Stimulated activated CD8-positive, alpha-beta memory T cell treated with anti-CD3 and anti-CD28 coated beads, Interleukin-2, amount 100 ng/mL, for 1 hour (primary cell): ENCODE measurements around the gene GID8.

Source experiments
- DNase-seq, 2 donors: peaks; one replicate each; pipeline ENCODE4 v3.0.0-alpha.2; 2020; ENCODE audit warnings: low read depth in 2 of 2

GID8 gene

GRCh38 chr20:62902926-62903615, 34.9 kb upstream of the GID8 start:
- no peak for DNase-seq

DNA sequence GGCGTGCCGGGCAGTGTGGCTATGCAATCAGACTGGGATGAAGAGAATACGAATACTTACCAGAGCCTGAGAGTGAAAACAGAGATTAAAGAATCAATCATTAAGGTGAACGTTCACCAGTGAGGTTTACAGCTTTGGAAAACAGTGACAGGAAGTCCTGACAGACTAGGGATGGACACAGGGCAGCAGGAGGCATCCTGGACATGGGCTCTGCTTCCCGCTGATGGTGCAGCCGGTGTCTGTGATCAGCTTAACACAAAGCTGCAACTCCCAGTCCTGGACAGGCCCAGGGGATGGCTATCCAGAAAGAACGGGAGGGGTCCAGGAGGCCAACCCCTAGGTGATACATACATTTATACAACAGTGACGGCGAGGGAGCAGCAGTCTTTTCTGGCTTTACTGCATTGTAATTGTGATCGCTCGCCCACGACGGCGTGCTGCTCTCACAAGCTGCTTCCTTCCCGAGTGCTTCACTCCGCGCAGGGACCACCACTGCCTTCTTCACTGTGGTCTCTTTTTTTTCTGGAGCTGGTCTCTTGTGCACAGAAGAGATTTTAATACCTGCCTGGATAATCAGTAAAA, 32.3 kb upstream of the GID8 start:
- no peak for DNase-seq

DNA sequence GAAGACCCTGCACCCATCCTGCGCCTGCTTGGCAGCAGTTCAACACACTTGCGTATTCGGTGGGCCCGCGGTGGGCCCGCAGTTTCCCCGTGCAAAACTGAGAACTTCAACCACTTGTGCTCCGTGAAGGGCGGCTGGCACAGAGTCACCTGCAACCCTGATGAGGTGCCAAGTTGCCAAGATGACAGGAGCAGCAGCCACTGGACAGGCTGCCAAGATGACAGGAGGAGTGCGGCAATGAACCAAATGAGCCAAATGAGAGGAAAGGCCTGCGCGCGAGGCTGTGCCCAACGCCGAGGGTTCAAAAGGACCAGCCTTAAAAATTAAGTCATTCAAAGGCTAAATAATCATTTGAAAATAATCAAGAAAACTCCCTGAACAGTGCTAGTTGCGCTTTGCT, 31.7 kb upstream of the GID8 start:
- no peak for DNase-seq

GRCh38 chr20:62906647-62907375, 31.1 kb upstream of the GID8 start:
- DNase-seq = no peak

GRCh38 chr20:62907384-62908317, 30.3 kb upstream of the GID8 start:
- DNase-seq = no peak

GRCh38 chr20:62908971-62909791, 28.8 kb upstream of the GID8 start:
- no peak for DNase-seq

- no peak for DNase-seq
These were observed 27.7 kb upstream of the GID8 start for GRCh38 chr20:62910217-62910766.

DNA sequence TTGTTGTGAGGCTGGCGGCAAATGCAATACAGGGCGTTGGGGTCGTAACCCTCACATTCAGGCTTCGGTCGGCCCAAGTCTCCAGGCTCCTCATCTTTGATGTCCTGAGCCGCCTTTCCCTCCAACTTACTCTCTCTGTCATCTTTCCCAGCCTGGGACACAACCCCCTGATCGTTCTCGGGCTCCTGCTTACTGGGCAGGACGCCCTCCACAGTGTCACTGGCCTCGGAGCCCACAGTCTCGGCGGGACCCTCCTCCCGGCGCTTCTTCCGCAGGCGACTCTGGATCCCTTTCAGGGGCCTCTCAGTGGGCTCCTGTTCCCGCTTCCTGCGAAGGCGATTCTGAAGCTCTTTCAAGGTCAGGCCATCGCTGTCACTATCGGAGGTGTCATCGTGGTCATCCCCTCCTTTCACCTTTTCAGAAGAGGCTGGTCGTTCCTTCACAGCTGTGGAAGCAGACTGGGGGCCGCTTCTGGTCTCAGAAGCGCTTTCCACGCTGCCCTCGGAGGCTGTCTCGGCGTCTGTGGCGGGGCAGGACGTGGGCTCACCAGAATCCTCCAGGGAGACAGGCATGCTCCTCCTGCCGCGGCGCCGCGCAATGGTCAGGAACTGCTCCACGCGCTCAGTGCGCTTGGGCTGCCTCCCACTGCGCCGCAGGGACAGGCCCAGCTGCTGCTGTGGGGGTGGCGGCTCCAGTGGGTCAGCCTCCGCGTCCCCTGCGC, 27.0 kb upstream of the GID8 start:
- no peak for DNase-seq

- DNase-seq = no peak
These were observed 26.2 kb upstream of the GID8 start for GRCh38 chr20:62911701-62912280.

GRCh38 chr20:62913043-62913630, 24.8 kb upstream of the GID8 start:
- no peak for DNase-seq

DNA sequence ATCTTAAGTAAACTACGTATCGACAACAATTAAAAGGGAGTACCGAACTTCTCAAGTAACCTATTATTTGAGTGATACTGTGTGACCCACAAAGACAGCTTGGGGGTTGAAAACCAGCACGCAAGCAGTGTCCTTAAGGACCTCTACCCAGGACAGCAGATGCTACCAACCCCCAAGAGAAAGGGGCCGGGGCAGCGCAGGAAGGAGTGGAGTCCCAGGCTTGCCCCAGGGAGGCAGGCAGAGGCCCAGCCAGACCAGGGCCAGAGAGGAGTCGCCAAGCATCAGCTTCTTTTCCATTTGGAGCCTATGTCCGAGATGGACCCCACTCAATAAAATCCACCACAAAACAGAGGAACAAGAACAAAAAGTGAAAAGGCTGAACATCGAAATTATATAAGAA, 23.5 kb upstream of the GID8 start:
- no peak for DNase-seq

DNA sequence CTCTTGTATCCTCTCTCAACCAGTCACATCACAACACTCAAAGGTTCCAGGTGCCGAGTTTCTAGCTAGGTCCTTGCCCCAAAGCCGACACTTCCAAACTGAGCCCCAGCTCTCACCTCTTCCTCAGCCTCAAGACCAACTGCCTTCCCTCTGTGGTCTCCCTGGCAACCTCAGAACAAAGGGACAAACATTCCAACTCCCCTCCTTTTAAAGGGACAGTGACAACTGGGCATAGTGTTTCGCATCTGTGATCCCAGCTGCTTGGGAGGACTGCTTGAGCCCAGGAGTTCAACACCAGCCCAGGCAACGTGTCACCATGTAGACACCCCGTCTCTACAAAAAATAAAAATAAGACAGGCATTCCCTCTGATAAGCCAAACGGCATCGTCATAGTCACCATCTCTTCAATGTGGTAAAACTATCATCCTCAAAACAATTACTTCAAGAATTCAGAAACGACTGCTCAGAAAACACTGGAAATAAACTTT, 22.9 kb upstream of the GID8 start:
- no peak for DNase-seq

DNA sequence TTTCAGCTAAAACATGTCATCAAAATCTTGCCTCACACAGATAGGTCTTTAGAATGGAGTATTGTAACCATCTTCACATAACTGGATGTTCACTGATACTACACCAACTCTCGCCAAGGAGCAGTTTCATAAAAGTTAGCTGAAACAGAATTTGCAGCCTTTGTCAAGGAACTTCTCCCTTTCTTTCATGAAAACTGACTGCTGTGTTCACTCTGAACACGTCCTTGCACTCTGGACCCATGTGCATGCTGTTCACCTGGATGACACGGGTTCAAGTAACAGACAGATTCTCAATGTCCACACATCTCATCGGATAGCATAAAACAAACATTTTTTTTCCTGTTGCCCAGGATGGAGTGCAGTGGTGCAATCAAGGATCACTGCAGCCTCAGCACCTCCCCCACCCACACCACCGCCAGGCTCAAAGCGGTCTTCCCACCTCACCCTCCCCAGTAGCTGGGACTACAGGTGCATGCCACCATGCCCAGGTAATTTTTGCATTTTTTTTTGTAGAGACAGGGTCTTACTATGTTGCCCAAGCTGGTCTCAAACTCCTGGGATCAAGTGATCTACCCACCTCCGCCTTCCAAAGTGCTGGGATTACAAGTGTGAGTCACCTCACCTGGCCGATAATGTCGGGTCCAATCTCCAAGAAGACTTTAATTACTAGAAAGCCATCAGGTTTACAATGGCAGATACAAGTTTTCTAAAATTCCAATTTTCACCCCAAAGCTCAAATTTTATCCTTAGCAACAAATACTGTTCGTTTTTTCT, 21.1 kb upstream of the GID8 start:
- no peak for DNase-seq

DNA sequence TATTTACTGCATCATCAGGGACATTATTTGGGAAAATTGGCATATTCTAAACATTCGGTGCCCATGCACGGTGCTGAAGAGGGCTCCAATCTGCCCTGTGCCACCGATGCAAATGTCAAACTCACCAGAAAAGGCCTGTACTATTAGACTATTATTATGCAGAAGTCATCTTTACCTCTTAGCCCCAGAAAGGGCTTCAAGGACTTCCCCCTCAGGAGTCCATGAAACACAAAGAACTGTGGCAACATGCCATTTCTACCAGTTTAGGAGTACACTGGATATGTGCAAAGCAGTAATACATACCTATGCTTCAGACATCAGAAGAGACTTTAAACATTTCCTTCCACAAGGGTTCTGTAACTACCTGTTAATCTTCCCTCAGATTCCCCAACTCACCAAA, 20.2 kb upstream of the GID8 start:
- DNase-seq = no peak

- DNase-seq = no peak
These were observed 19.8 kb upstream of the GID8 start for GRCh38 chr20:62918147-62918546.

GRCh38 chr20:62918831-62919230, 19.1 kb upstream of the GID8 start:
- peak in 1 of 2 donors; percentile 23 for DNase-seq

GRCh38 chr20:62920039-62920645, 17.8 kb upstream of the GID8 start:
- DNase-seq = no peak

- peak; percentile 31 to 45 for DNase-seq
These were observed 16.7 kb upstream of the GID8 start for GRCh38 chr20:62921119-62921687.
